ENCODE measurements around the gene LHFPL3. TPM values are rescaled to one million over a fixed set of nuclear protein-coding genes. Genes with fewer than 3 reads are reported as not detected.

The LHFPL3 gene
- total and polyA plus RNA-seq, 9 of the 15 experiments (the other 6 are each of a cell fraction or from before 2014, with no cell fraction given): 0.21 to 0.52 TPM; not detected in 7

- TF ChIP-seq ZNF263 (CRISPR knock-in tag; IDR thresholded peaks at IDR 0.05; ENCODE audit: borderline replicate concordance): no peak
Observed at GRCh38 chr7:104862719-104863118, 534.3 kb downstream of the LHFPL3 start (continued).

- ATAC-seq (no peak), DNase-seq (ENCODE audit: extremely low read depth in 1 of 4, low spot score in 3 of 4) (no peak), FAIRE-seq (no peak)
- intact Hi-C loops (cut with micrococcal nuclease): no loop called here
- ChIA-PET POLR2A (interaction anchor here (0.5 to 2.3 kb wide), 3 partner anchors 10 to 1819 kb away, joined by 3 to 8 read pairs (median 3); no protein-coding TSS in a partner anchor), CTCF (ENCODE audit: low intra/inter-chr PET ratio) (no interaction called here)
- H3K79me2 ChIP-seq (ENCODE audit: control insufficient read depth, insufficient read depth, low read length): no peaks in the 10 kb centered on the region
- H3K9ac ChIP-seq (ENCODE audit: insufficient read depth in 1 of 2, low read depth in 2 of 2, low read length in 2 of 2): no peak overlapping the region
- H3K4me3 ChIP-seq: no peak overlapping the region
- no peaks in the 10 kb centered on the region for H3K9me3 ChIP-seq (replicated peaks; ENCODE audit: control insufficient read depth, insufficient read depth, low read depth, low read length)
- no peaks in the 10 kb centered on the region for H3K9me1 ChIP-seq (ENCODE audit: control insufficient read depth, insufficient read depth, low read length)
- no peak for TF ChIP-seq BRD9 (IDR thresholded peaks at IDR 0.05; ENCODE audit: low read depth, partially characterized antibody)
- TF ChIP-seq CHD4 (IDR thresholded peaks at IDR 0.05; ENCODE audit: insufficient read depth, insufficient replicate concordance, low read depth, low read length, poor library complexity, severe bottlenecking): no peak
- no peak for TF ChIP-seq FOSL1 (tag; conservative IDR thresholded peaks at IDR 0.05)
- no peak for TF ChIP-seq RNF219 (CRISPR knock-in tag; IDR thresholded peaks at IDR 0.05)
- TF ChIP-seq NCOA6 (IDR thresholded peaks at IDR 0.05): no peak
- TF ChIP-seq ZHX1 (conservative IDR thresholded peaks at IDR 0.05; ENCODE audit: low read length): no peak
- TF ChIP-seq KLF6 (CRISPR knock-in tag; IDR thresholded peaks at IDR 0.05; ENCODE audit: borderline replicate concordance): no peak
- no peak for TF ChIP-seq TCF3 (CRISPR knock-in tag; IDR thresholded peaks at IDR 0.05)
- no peak for TF ChIP-seq ESRRB (CRISPR knock-in tag; IDR thresholded peaks at IDR 0.05; ENCODE audit: borderline replicate concordance)
- no peak for TF ChIP-seq FOS (IDR thresholded peaks at IDR 0.05; ENCODE audit: extremely low read depth, insufficient read length)
- TF ChIP-seq MED1 (CRISPR knock-in tag; IDR thresholded peaks at IDR 0.05; ENCODE audit: borderline replicate concordance): no peak
- TF ChIP-seq POLR2AphosphoS5 (IDR thresholded peaks at IDR 0.05; ENCODE audit: control insufficient read depth, insufficient read depth, low read depth, low read length): no peak
- no peak for TF ChIP-seq ID3 (CRISPR knock-in tag; IDR thresholded peaks at IDR 0.05)
- no peak for TF ChIP-seq ID3 (tag; IDR thresholded peaks at IDR 0.05)
- 5% methylated on average over 10 of the region's 10 CpGs for WGBS (ENCODE audit: insufficient coverage, low coverage, missing lambda C conversion rate)
- in situ Hi-C loops (cut with MboI): no loop called here
- H2AFZ ChIP-seq (ENCODE audit: low read depth, low read length): no peak overlapping the region
- H3K4me1 ChIP-seq (replicated peaks in 1 of 2; ENCODE audit: control insufficient read depth in 2 of 2, insufficient read depth in 2 of 2, low read length in 2 of 2): no peaks in the 10 kb centered on the region; a peak in 1 of 5 replicates
- no TSS peak for BruUV-seq (replicated peaks)
- no peak overlapping the region for H3K27ac ChIP-seq (ENCODE audit: extremely low read depth, low read depth, low read length)
- no peak overlapping the region for H3K4me2 ChIP-seq (ENCODE audit: insufficient read depth, low read length)
- H3K36me3 ChIP-seq (ENCODE audit: control insufficient read depth, insufficient read depth, low read length): no peaks in the 10 kb centered on the region
- peaks cover 0 to 3% of the 10 kb centered on the region in 2 experiments; a peak in 1 of 5 replicates for H3K27me3 ChIP-seq (ENCODE audit: control insufficient read depth in 2 of 2, insufficient read depth in 2 of 2, low read length in 2 of 2)
- H4K20me1 ChIP-seq (replicated peaks; ENCODE audit: control insufficient read depth, insufficient read depth, low read length): no peaks in the 10 kb centered on the region
Observed at GRCh38 chr7:104873401-104873800, 545.0 kb downstream of the LHFPL3 start.

All from K562 (cell line).